Choroid plexus epithelial cell (primary cell): ENCODE results near the gene CFAP77.

Source experiments
- DNase-seq: peaks from one replicate; pipeline ENCODE4 v3.0.0-alpha.2; 2010; ENCODE audit warnings: low read depth
- H3K4me3 ChIP-seq: 2 replicates; pipeline ENCODE4 v1.5.1; 2011; ENCODE audit warnings: low read depth, mild to moderate bottlenecking, control low read depth, low read length, moderate library complexity
- TF ChIP-seq, protein P1 (sequence below): conservative IDR thresholded peaks from 2 replicates; pipeline ENCODE4 v1.5.1; 2011; ENCODE audit warnings: low read depth, mild to moderate bottlenecking, control low read depth, inconsistent platforms, low read length, moderate library complexity

The CFAP77 gene

DNA sequence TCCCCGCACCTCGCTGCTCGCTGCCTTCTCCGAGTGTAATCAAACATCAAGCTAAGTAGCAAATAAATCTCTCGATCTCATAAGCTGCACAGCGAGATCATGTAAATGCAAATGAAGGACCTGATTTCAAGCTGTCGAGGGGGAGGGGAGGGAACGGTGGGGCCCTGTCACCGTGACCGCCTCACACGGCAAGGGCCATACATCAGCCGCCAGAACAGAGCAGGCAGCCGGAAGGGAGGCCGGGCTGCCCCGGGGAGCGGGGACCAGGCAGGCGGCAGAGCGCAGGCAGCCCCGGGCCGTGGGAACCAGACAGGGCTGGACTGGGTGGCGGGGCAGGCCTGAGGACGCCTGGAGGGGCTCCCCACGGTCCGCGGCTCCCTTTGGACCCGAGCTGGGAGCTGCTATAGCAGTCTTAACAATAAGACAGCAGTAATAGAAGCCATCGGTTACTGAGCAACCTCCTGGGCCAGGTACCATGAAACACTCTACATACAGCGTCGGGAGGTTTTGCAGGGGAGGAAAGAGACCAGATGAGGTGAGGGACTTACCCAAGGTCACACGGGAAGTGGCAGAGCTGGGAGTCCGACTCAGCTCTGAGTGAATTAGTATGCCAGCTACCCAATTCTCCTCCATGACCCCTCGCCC is 76.8 kb downstream of the CFAP77 start:
- H3K4me3 ChIP-seq: no peak overlapping the region
- TF ChIP-seq, protein P1, sequence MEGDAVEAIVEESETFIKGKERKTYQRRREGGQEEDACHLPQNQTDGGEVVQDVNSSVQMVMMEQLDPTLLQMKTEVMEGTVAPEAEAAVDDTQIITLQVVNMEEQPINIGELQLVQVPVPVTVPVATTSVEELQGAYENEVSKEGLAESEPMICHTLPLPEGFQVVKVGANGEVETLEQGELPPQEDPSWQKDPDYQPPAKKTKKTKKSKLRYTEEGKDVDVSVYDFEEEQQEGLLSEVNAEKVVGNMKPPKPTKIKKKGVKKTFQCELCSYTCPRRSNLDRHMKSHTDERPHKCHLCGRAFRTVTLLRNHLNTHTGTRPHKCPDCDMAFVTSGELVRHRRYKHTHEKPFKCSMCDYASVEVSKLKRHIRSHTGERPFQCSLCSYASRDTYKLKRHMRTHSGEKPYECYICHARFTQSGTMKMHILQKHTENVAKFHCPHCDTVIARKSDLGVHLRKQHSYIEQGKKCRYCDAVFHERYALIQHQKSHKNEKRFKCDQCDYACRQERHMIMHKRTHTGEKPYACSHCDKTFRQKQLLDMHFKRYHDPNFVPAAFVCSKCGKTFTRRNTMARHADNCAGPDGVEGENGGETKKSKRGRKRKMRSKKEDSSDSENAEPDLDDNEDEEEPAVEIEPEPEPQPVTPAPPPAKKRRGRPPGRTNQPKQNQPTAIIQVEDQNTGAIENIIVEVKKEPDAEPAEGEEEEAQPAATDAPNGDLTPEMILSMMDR: no peak
- DNase-seq: no peak

- TF ChIP-seq, protein P1: no peak
- no peak for DNase-seq
- no peak overlapping the region for H3K4me3 ChIP-seq
Measured at GRCh38 chr9:132487351-132487791, 77.4 kb downstream of the CFAP77 start.

DNA sequence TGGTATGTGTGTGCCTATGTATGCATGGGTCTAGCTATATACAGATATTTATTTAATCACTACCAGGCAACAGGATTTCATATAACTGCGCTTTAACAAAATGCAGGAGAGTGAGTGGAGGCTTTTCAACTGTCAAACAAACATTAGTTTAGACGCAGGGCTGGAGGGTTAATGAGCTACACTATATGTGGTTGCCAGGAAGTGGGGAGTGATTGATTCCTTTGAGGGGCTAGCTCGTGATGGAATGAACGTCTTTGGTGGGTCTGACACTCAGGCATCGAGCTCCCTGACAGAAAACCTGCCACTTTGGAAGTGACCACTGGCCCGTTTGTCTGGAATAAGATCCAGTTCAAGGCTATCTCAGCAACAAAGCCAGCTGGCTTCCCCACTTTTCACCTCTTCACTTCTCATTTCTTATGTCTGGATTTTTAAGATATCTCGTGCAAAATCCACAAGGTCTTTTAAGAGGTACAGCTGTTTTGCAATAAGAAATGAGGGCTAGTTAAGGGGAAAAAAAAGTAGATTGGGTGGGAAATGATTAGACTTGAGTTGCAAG is 78.0 kb downstream of the CFAP77 start:
- TF ChIP-seq, protein P1: no peak
- no peak for DNase-seq

GRCh38 chr9:132488626-132489025 is 78.6 kb downstream of the CFAP77 start:
- no peak for DNase-seq
- TF ChIP-seq, protein P1: no peak
- no peak overlapping the region for H3K4me3 ChIP-seq

More for the DNA sequence above, 78.0 kb downstream of the CFAP77 start:
- no peak overlapping the region for H3K4me3 ChIP-seq

DNA sequence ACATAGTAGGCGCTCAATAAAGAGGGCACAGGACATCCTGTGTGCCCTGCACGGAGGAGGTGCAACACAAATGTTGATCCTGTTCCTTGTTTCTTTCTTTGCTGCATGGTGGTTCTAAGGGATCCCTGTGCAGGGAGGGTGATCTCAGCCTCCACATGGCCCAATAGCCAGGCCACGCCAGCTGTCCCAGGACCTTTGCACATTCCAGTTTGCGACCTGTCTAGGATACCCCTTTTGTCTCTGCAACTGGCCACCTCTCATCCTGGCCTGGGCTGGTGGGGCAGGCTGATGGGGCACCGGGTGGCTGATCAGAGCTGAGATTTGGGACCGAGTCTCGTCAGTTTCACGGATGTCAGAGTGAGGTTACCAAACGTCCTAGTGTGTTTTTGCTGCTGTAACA is 79.5 kb downstream of the CFAP77 start:
- no peak overlapping the region for H3K4me3 ChIP-seq
- no peak for DNase-seq
- TF ChIP-seq, protein P1: no peak

DNA sequence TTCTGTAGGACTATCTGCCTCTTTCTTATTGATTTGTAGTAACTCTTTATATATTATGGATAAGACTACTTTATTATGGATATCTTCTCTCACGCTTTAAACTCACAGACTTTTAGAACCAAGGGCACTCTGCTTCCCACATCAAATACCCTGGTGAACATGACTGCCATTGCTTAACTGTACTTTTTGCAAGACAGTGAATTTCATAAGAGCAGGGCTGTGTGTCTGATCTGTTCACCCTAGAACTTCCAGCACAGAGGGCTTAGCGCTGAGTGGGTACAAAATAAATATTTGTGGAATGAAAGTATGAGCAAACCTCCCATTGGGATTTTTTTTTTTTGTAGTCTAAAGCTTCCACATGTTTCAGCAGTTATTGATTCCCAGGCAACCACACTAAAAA is 84.8 kb downstream of the CFAP77 start:
- DNase-seq: no peak
- TF ChIP-seq, protein P1: no peak
- no peak overlapping the region for H3K4me3 ChIP-seq

DNA sequence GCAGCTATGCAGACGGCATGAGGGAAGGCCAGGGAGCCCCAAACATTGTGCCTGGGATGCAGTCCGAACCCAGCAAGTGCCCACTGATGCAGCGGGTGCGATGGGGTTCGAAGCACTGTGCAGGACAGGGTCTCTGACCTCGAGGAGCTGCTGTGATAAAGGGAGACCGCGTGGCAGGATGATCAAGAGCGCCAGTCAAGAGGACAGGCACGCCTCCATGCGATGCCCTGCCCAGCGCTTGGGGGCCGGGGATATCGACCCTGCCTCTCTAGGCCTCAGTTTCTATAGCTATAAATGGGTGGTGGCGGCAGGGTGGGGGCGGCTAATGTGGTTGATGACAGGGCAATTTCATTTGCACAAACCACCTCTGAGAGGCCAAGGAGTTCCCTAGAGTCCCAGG is 87.7 kb downstream of the CFAP77 start:
- no peak for DNase-seq
- TF ChIP-seq, protein P1: no peak
- H3K4me3 ChIP-seq: no peak overlapping the region
